H9 (cell line): ENCODE results near the gene AGGF1. TPM values are rescaled to one million over a fixed set of nuclear protein-coding genes. Genes with fewer than 3 reads are reported as not detected.
"Not testable (repeated sequence)": the region's sequence is repeated elsewhere in the genome, so short reads cannot be mapped to it uniquely, and the experiment has no call there.

Source experiments
- DNase-seq: peaks from one replicate; pipeline ENCODE4 v3.0.0-alpha.2; 2017
- H2AFZ ChIP-seq: one replicate; pipeline ENCODE4 v1.6.1; 2013; ENCODE audit warnings: mild to moderate bottlenecking, low read length, control low read depth, moderate library complexity
- H2AK5ac ChIP-seq: 2 replicates; pipeline ENCODE4 v1.6.1; 2013; ENCODE audit warnings: low read length, control low read depth, mixed read lengths; ENCODE audit not compliant: insufficient read length
- H2BK120ac ChIP-seq: one replicate; pipeline ENCODE4 v1.6.1; 2013; ENCODE audit warnings: low read depth, mild to moderate bottlenecking, low read length, control low read depth, inconsistent platforms; ENCODE audit not compliant: poor library complexity, severe bottlenecking
- H2BK12ac ChIP-seq: 2 replicates; pipeline ENCODE4 v1.6.1; 2013; ENCODE audit warnings: low read length, control low read depth, mixed read lengths, low read depth; ENCODE audit not compliant: insufficient read length
- H2BK15ac ChIP-seq: 2 replicates; pipeline ENCODE4 v1.6.1; 2013; ENCODE audit warnings: low read depth, low read length, control low read depth
- H2BK20ac ChIP-seq: one replicate; pipeline ENCODE4 v1.6.1; 2013; ENCODE audit warnings: low read depth, mild to moderate bottlenecking, low read length, control low read depth, inconsistent platforms; ENCODE audit not compliant: poor library complexity, severe bottlenecking
- H2BK5ac ChIP-seq: 2 replicates; pipeline ENCODE4 v1.6.1; 2013; ENCODE audit warnings: low read length, control low read depth, mixed read lengths; ENCODE audit not compliant: insufficient read length
- H3K14ac ChIP-seq: 2 replicates; pipeline ENCODE4 v1.6.1; 2013; ENCODE audit warnings: low read length, control low read depth; ENCODE audit not compliant: insufficient read depth
- H3K18ac ChIP-seq: 2 replicates; pipeline ENCODE4 v1.6.1; 2013; ENCODE audit warnings: low read depth, mild to moderate bottlenecking, mixed read lengths, low read length, control low read depth; ENCODE audit not compliant: insufficient read length
- H3K23ac ChIP-seq: 2 replicates; pipeline ENCODE4 v1.6.1; 2013; ENCODE audit warnings: low read length, control low read depth, mixed read lengths, low read depth; ENCODE audit not compliant: insufficient read length
- H3K23me2 ChIP-seq: 2 replicates; pipeline ENCODE4 v1.6.1; 2013; ENCODE audit warnings: low read depth, mild to moderate bottlenecking, mixed read lengths, low read length, control low read depth; ENCODE audit not compliant: insufficient read length, poor library complexity, severe bottlenecking
- H3K27ac ChIP-seq: 2 replicates; pipeline ENCODE4 v1.5.1; 2013; ENCODE audit warnings: low read length, control low read depth, mixed read lengths, low read depth; ENCODE audit not compliant: insufficient read length
- H3K27me3 ChIP-seq: 2 replicates; pipeline ENCODE4 v1.6.1; 2013; ENCODE audit warnings: low read length, control low read depth, inconsistent platforms; ENCODE audit not compliant: insufficient read depth
- H3K4ac ChIP-seq: 2 replicates; pipeline ENCODE4 v1.6.1; 2013; ENCODE audit warnings: low read depth, mild to moderate bottlenecking, control low read depth, inconsistent platforms, low read length, moderate library complexity
- H3K4me1 ChIP-seq: 2 replicates; pipeline ENCODE4 v1.6.1; 2013; ENCODE audit warnings: low read length, control low read depth, inconsistent platforms; ENCODE audit not compliant: insufficient read depth
- H3K4me2 ChIP-seq: 2 replicates; pipeline ENCODE4 v1.6.1; 2013; ENCODE audit warnings: low read length, control low read depth, mixed read lengths; ENCODE audit not compliant: insufficient read length, insufficient read depth
- H3K56ac ChIP-seq: 2 replicates; pipeline ENCODE4 v1.6.1; 2013; ENCODE audit warnings: low read depth, mild to moderate bottlenecking, mixed read lengths, low read length, control low read depth; ENCODE audit not compliant: insufficient read length
- H3K79me1 ChIP-seq: 2 replicates; pipeline ENCODE4 v1.6.1; 2013; ENCODE audit warnings: low read depth, mild to moderate bottlenecking, moderate library complexity, low read length, control low read depth, inconsistent platforms; ENCODE audit not compliant: insufficient read depth, poor library complexity, severe bottlenecking
- H3K79me2 ChIP-seq: 2 replicates; pipeline ENCODE4 v1.6.1; 2013; ENCODE audit warnings: low read length, control low read depth, inconsistent platforms; ENCODE audit not compliant: insufficient read depth
- H3K9ac ChIP-seq: 2 replicates; pipeline ENCODE4 v1.6.1; 2013; ENCODE audit warnings: low read length, control low read depth, mixed read lengths; ENCODE audit not compliant: insufficient read length; ENCODE audit errors: extremely low read depth
- H3K9me3 ChIP-seq: one replicate; pipeline ENCODE4 v1.6.1; 2013; ENCODE audit warnings: low read depth, low read length, inconsistent platforms; ENCODE audit not compliant: control insufficient read depth
- H3T11ph ChIP-seq: one replicate; pipeline ENCODE4 v1.6.1; 2013; ENCODE audit warnings: mild to moderate bottlenecking, low read length, control low read depth, inconsistent platforms
- H4K20me1 ChIP-seq: one replicate; pipeline ENCODE4 v1.6.1; 2013; ENCODE audit not compliant: control insufficient read depth, insufficient read length, insufficient read depth
- H4K5ac ChIP-seq: 2 replicates; pipeline ENCODE4 v1.6.1; 2013; ENCODE audit warnings: low read depth, mild to moderate bottlenecking, mixed read lengths, low read length, control low read depth; ENCODE audit not compliant: insufficient read length
- H4K8ac ChIP-seq: replicated peaks from 2 replicates; pipeline ENCODE4 v1.6.1; 2013; ENCODE audit warnings: low read length, control low read depth, mixed read lengths, low read depth; ENCODE audit not compliant: insufficient read length
- H4K91ac ChIP-seq: 2 replicates; pipeline ENCODE4 v1.6.1; 2013; ENCODE audit warnings: low read depth, mild to moderate bottlenecking, moderate library complexity, mixed read lengths, low read length, control low read depth; ENCODE audit not compliant: insufficient read length
- H3K27ac Mint-ChIP-seq, 3 experiments: 2 replicates in 2 of 3; 3 replicates in 1 of 3; pipeline ENCODE4 v1.8.0; 2020 to 2021; ENCODE audit warnings: mixed read lengths in 3 of 3, mild to moderate bottlenecking in 1 of 3, moderate library complexity in 1 of 3
- H3K27me3 Mint-ChIP-seq: 2 replicates; pipeline ENCODE4 v1.8.0; 2021; ENCODE audit warnings: low read depth, mild to moderate bottlenecking, moderate library complexity, mixed read lengths
- H3K36me3 Mint-ChIP-seq, 3 experiments: 2 replicates in 2 of 3; 3 replicates in 1 of 3; pipeline ENCODE4 v1.8.0; 2020 to 2021; ENCODE audit warnings: low read depth in 3 of 3, mixed read lengths in 3 of 3; ENCODE audit not compliant: insufficient read depth in 1 of 3
- H3K4me1 Mint-ChIP-seq, 2 experiments: 2 replicates each; pipeline ENCODE4 v1.8.0; 2020; ENCODE audit warnings: mixed read lengths in 2 of 2
- H3K4me3 Mint-ChIP-seq, 2 experiments: 2 replicates in 1 of 2; 3 replicates in 1 of 2; pipeline ENCODE4 v1.8.0; 2020 to 2021; ENCODE audit warnings: mild to moderate bottlenecking in 2 of 2, mixed read lengths in 2 of 2, moderate library complexity in 1 of 2
- H3K9me3 Mint-ChIP-seq, 2 experiments: 2 replicates in 1 of 2; 3 replicates in 1 of 2; pipeline ENCODE4 v1.8.0; 2020; ENCODE audit warnings: mild to moderate bottlenecking in 2 of 2, mixed read lengths in 2 of 2, moderate library complexity in 1 of 2
- WGBS: extraction: QIAGEN DNeasy Blood & Tissue Kit; methylation state at CpG from one replicate; pipeline ENCODE4 v1.1.7; 2013; ENCODE audit warnings: missing lambda C conversion rate, low lambda C conversion rate, mixed read lengths; ENCODE audit not compliant: insufficient read length; ENCODE audit errors: extremely low coverage; 5-methylcytosine and 5-hydroxymethylcytosine counted together
- total RNA-seq: library from RNA; stranded (reverse); gene quantifications from 2 replicates; pipeline ENCODE4 v1.2.1, GENCODE V29; 2021
- TF ChIP-seq, protein P1 (sequence below): fragments of 200-600 bp; sonication (generic); conservative IDR thresholded peaks from 3 replicates; pipeline ENCODE4 v1.8.0; 2021; ENCODE audit warnings: antibody characterized with exemption, mild to moderate bottlenecking

The AGGF1 gene
- total RNA-seq, 1 experiment from 2014 or later, result 13.6 TPM

- H3K27ac ChIP-seq, result no peak overlapping the region
- H2BK5ac ChIP-seq, result no peak overlapping the region
- DNase-seq, result no peak
- Mint-ChIP-seq H3K9me3 (no peaks in the 10 kb centered on the region; a peak in 1 of 5 replicates), H3K27me3 (peaks cover 2% of the 10 kb centered on the region; the same call in 1 of the 2 replicates), H3K36me3 (no peaks in the 10 kb centered on the region), H3K4me3 (no peak overlapping the region), H3K4me1 (no peaks in the 10 kb centered on the region), H3K27ac (no peak overlapping the region)
- no peaks in the 10 kb centered on the region for H3K79me1 ChIP-seq
- no peak overlapping the region for H3T11ph ChIP-seq
- no peak overlapping the region for H4K91ac ChIP-seq
- no peak overlapping the region for H3K14ac ChIP-seq
- TF ChIP-seq, protein P1, sequence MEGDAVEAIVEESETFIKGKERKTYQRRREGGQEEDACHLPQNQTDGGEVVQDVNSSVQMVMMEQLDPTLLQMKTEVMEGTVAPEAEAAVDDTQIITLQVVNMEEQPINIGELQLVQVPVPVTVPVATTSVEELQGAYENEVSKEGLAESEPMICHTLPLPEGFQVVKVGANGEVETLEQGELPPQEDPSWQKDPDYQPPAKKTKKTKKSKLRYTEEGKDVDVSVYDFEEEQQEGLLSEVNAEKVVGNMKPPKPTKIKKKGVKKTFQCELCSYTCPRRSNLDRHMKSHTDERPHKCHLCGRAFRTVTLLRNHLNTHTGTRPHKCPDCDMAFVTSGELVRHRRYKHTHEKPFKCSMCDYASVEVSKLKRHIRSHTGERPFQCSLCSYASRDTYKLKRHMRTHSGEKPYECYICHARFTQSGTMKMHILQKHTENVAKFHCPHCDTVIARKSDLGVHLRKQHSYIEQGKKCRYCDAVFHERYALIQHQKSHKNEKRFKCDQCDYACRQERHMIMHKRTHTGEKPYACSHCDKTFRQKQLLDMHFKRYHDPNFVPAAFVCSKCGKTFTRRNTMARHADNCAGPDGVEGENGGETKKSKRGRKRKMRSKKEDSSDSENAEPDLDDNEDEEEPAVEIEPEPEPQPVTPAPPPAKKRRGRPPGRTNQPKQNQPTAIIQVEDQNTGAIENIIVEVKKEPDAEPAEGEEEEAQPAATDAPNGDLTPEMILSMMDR, result no peak
- H3K56ac ChIP-seq, result no peak overlapping the region
- H3K4me1 ChIP-seq, result no peaks in the 10 kb centered on the region
- no peak overlapping the region for H4K8ac ChIP-seq
- no peak overlapping the region for H2BK20ac ChIP-seq
- no peak overlapping the region for H2BK120ac ChIP-seq
- H3K27me3 ChIP-seq, result no peaks in the 10 kb centered on the region
- H2BK15ac ChIP-seq, result no peak overlapping the region
- no peaks in the 10 kb centered on the region for H3K79me2 ChIP-seq
- H4K5ac ChIP-seq, result no peak overlapping the region
- H2BK12ac ChIP-seq, result no peak overlapping the region
- H2AFZ ChIP-seq, result no peak overlapping the region
- no peak overlapping the region for H2AK5ac ChIP-seq
- no peak overlapping the region for H3K18ac ChIP-seq
- H3K23me2 ChIP-seq, result no peaks in the 10 kb centered on the region
- WGBS, result 0% methylated on average over 1 of the region's 6 CpGs
- no peak overlapping the region for H3K9ac ChIP-seq
- H3K9me3 ChIP-seq, result no peaks in the 10 kb centered on the region
- H3K4me2 ChIP-seq, result no peak overlapping the region
- H3K23ac ChIP-seq, result no peak overlapping the region
- H3K4ac ChIP-seq, result no peak overlapping the region
- H4K20me1 ChIP-seq, result no peaks in the 10 kb centered on the region
Measured at GRCh38 chr5:76994337-76994736, 35.9 kb upstream of the AGGF1 start.

GRCh38 chr5:76998251-76998650 is 32.0 kb upstream of the AGGF1 start:
- no CpG with 5 or more reads among the region's 4 CpGs for WGBS
- not testable (repeated sequence) for H4K20me1 ChIP-seq, H2BK5ac ChIP-seq, H3K27ac ChIP-seq, H4K8ac ChIP-seq, H3K4me2 ChIP-seq, H3K56ac ChIP-seq, DNase-seq, H3K14ac ChIP-seq, H3K4me1 Mint-ChIP-seq, H4K5ac ChIP-seq, H3K27ac Mint-ChIP-seq, H3K9me3 ChIP-seq, H2AFZ ChIP-seq, H3K9ac ChIP-seq, H3K27me3 ChIP-seq, H3K4me3 Mint-ChIP-seq, H3K18ac ChIP-seq, H3K36me3 Mint-ChIP-seq, H2BK120ac ChIP-seq, H3K23ac ChIP-seq, H2AK5ac ChIP-seq, H3K79me1 ChIP-seq, H2BK12ac ChIP-seq, H3T11ph ChIP-seq, H3K4me1 ChIP-seq, H3K4ac ChIP-seq, H4K91ac ChIP-seq, H3K27me3 Mint-ChIP-seq, H3K79me2 ChIP-seq, H3K9me3 Mint-ChIP-seq, H2BK15ac ChIP-seq, H3K23me2 ChIP-seq, H2BK20ac ChIP-seq
